Measurements from ENCODE around the gene DAPK2.
A peak's percentile ranks its signal among the peaks of the same experiment; 100 is the strongest.

Gene DAPK2

GRCh38 chr15:63891079-63891767 is 155.1 kb downstream of the DAPK2 start:
- peak; percentile 39 to 44 for ATAC-seq

- no peak for ATAC-seq
These were observed 155.7 kb downstream of the DAPK2 start for GRCh38 chr15:63890617-63891016.

- ATAC-seq = no peak
These were observed 156.5 kb downstream of the DAPK2 start for GRCh38 chr15:63889831-63890230.

- no peak for ATAC-seq
These were observed 157.5 kb downstream of the DAPK2 start for GRCh38 chr15:63888823-63889222.

GRCh38 chr15:63888146-63888545 is 158.1 kb downstream of the DAPK2 start:
- no peak for ATAC-seq

- no peak for ATAC-seq
These were observed 158.7 kb downstream of the DAPK2 start for GRCh38 chr15:63887630-63888029.

- ATAC-seq = no peak
These were observed 161.3 kb downstream of the DAPK2 start for GRCh38 chr15:63884953-63885352.

GRCh38 chr15:63881431-63881830 is 164.9 kb downstream of the DAPK2 start:
- ATAC-seq = peak; percentile 21 to 36

- peak in 1 of 2 donors; percentile 30 for ATAC-seq
These were observed 165.5 kb downstream of the DAPK2 start for GRCh38 chr15:63880744-63881143.

- ATAC-seq = no peak
These were observed 166.3 kb downstream of the DAPK2 start for GRCh38 chr15:63879995-63880394.

- no peak for ATAC-seq
These were observed 167.1 kb downstream of the DAPK2 start for GRCh38 chr15:63879211-63879610.

- ATAC-seq = no peak
These were observed 168.5 kb downstream of the DAPK2 start for GRCh38 chr15:63877713-63878271.

- ATAC-seq = no peak
These were observed 170.1 kb downstream of the DAPK2 start for GRCh38 chr15:63876085-63876662.

GRCh38 chr15:63874616-63875015 is 171.7 kb downstream of the DAPK2 start:
- ATAC-seq = no peak

GRCh38 chr15:63872759-63873510 is 173.3 kb downstream of the DAPK2 start:
- ATAC-seq = no peak

- ATAC-seq = no peak
These were observed 175.6 kb downstream of the DAPK2 start for GRCh38 chr15:63870487-63871209.

- peak; percentile 81 to 86 for ATAC-seq
These were observed 176.3 kb downstream of the DAPK2 start for GRCh38 chr15:63870043-63870394.

- peak; percentile 30 to 50 for ATAC-seq
These were observed 176.8 kb downstream of the DAPK2 start for GRCh38 chr15:63869371-63870042.

- no peak for ATAC-seq
These were observed 182.1 kb downstream of the DAPK2 start for GRCh38 chr15:63864186-63864585.

- ATAC-seq = no peak
These were observed 184.3 kb downstream of the DAPK2 start for GRCh38 chr15:63861946-63862517.

GRCh38 chr15:63860555-63860954 is 185.7 kb downstream of the DAPK2 start:
- peak; percentile 51 to 55 for ATAC-seq

- ATAC-seq = peak; percentile 73 to 77
These were observed 186.1 kb downstream of the DAPK2 start for GRCh38 chr15:63860155-63860554.

All from activated CD4-positive, CD25-positive, alpha-beta regulatory T cell treated with anti-CD3 and anti-CD28 coated beads, Interleukin-2, amount 50 U/mL, for 24 hours (primary cell).